Keratinocyte (primary cell): ENCODE results near the gene MIEF2. TPM values are rescaled to one million over a fixed set of nuclear protein-coding genes. Genes with fewer than 3 reads are reported as not detected.

Source experiments
- DNase-seq: peaks from one replicate; pipeline ENCODE4 v3.0.0-alpha.2; 2011; ENCODE audit warnings: low read depth, missing footprints, low spot score
- FAIRE-seq: peaks from 2 replicates; lab custom pipeline; 2011; peaks lifted over from hg19 to GRCh38; lab: Jason Lieb, UNC
- H2AFZ ChIP-seq: 2 replicates; pipeline ENCODE4 v1.6.0; 2012; ENCODE audit warnings: low read length, control low read depth, inconsistent platforms; ENCODE audit not compliant: control insufficient read depth
- H3K27ac ChIP-seq: 2 replicates; pipeline ENCODE4 v1.5.1; 2011; ENCODE audit warnings: low read length; ENCODE audit not compliant: control insufficient read depth, insufficient read depth
- H3K27me3 ChIP-seq: 3 replicates; pipeline ENCODE4 v1.6.0; 2011; ENCODE audit warnings: low read length; ENCODE audit not compliant: control insufficient read depth, insufficient read depth; ENCODE audit errors: extremely low read depth
- H3K36me3 ChIP-seq, 2 experiments: 2 replicates in 1 of 2; 3 replicates in 1 of 2; pipeline ENCODE4 v1.5.1; 2011; ENCODE audit warnings: low read length in 2 of 2, mild to moderate bottlenecking in 1 of 2; ENCODE audit not compliant: control insufficient read depth in 2 of 2, insufficient read depth in 2 of 2; ENCODE audit errors: extremely low read depth in 1 of 2
- H3K4me1 ChIP-seq: 3 replicates; pipeline ENCODE4 v1.5.1; 2011; ENCODE audit warnings: low read length; ENCODE audit not compliant: control insufficient read depth, insufficient read depth; ENCODE audit errors: extremely low read depth
- H3K4me2 ChIP-seq: 3 replicates; pipeline ENCODE4 v1.6.0; 2011; ENCODE audit warnings: low read depth, low read length; ENCODE audit not compliant: control insufficient read depth, insufficient read depth; ENCODE audit errors: extremely low read depth
- H3K4me3 ChIP-seq, 3 experiments: fragments of 200-600 bp in 1 of 3; sonication (generic) in 1 of 3; 2 replicates in 2 of 3; 3 replicates in 1 of 3; pipeline ENCODE4 v1.5.1; 2011 to 2016; ENCODE audit warnings: low read length in 3 of 3, mild to moderate bottlenecking in 3 of 3, control low read depth in 2 of 3, inconsistent platforms in 1 of 3, low read depth in 1 of 3, mixed read lengths in 1 of 3, mixed run types in 1 of 3, moderate library complexity in 1 of 3; ENCODE audit not compliant: control insufficient read depth in 2 of 3, insufficient read depth in 2 of 3; ENCODE audit errors: extremely low read depth in 1 of 3
- H3K79me2 ChIP-seq: 2 replicates; pipeline ENCODE4 v1.6.0; 2012; ENCODE audit warnings: low read length; ENCODE audit not compliant: control insufficient read depth, insufficient read depth
- H3K9ac ChIP-seq: 3 replicates; pipeline ENCODE4 v1.6.0; 2011; ENCODE audit warnings: low read length; ENCODE audit not compliant: control insufficient read depth, insufficient read depth; ENCODE audit errors: extremely low read depth
- H3K9me1 ChIP-seq: 3 replicates; pipeline ENCODE4 v1.6.0; 2011; ENCODE audit warnings: low read length; ENCODE audit not compliant: control insufficient read depth, insufficient read depth; ENCODE audit errors: extremely low read depth
- H3K9me3 ChIP-seq: 2 replicates; pipeline ENCODE4 v1.5.1; 2012; ENCODE audit warnings: low read depth, low read length; ENCODE audit not compliant: control insufficient read depth
- H4K20me1 ChIP-seq: 3 replicates; pipeline ENCODE4 v1.6.0; 2011; ENCODE audit warnings: low read length; ENCODE audit not compliant: control insufficient read depth, insufficient read depth; ENCODE audit errors: extremely low read depth
- EZH2 ChIP-seq: IDR thresholded peaks from one replicate; pipeline ENCODE4 v1.6.1; 2012; ENCODE audit warnings: inconsistent platforms, mild to moderate bottlenecking, low read length, moderate library complexity
- dilution Hi-C: fragments of 300-500 bp; cut with MboI; formaldehyde crosslinking; loops from one replicate; pipeline ENCODE4 v1.7.0; 2020; ENCODE audit warnings: low sequenced_read_pairs; ENCODE audit not compliant: extremely low pct_ligation_motif_present
- polyA plus RNA-seq, 5 experiments: library from polyadenylated mRNA; depleted of rRNA in 3 of 5; stranded (reverse) in 3 of 5; stranded (forward) in 1 of 5; unstranded in 1 of 5; fragments of >200 nt; gene quantifications; 1 replicate in 1 of 5; 2 replicates in 3 of 5; 3 replicates in 1 of 5; pipeline versions ENCODE4 v1.2.1 to v1.2.3, GENCODE V29; 2011 to 2012; ENCODE audit warnings: missing spikeins in 2 of 5, low read depth in 1 of 5, low replicate concordance in 1 of 5
- TF ChIP-seq, protein P1 (sequence below), 3 experiments: IDR thresholded peaks in 1 of 3; conservative IDR thresholded peaks in 1 of 3; optimal IDR thresholded peaks in 1 of 3; 2 replicates in 2 of 3; 3 replicates in 1 of 3; pipeline versions ENCODE3 to v1.5.1; 2011; ENCODE audit warnings: low read length in 3 of 3, mild to moderate bottlenecking in 3 of 3, moderate library complexity in 2 of 3, control low read depth in 1 of 3, inconsistent platforms in 1 of 3; ENCODE audit not compliant: insufficient read depth in 2 of 3; ENCODE audit errors: extremely low read depth in 1 of 3

The MIEF2 gene
- polyA plus RNA-seq, 1 donor (not counting 4 experiments of a cell fraction or from before 2014, with no cell fraction given), result 7.9 TPM

DNA sequence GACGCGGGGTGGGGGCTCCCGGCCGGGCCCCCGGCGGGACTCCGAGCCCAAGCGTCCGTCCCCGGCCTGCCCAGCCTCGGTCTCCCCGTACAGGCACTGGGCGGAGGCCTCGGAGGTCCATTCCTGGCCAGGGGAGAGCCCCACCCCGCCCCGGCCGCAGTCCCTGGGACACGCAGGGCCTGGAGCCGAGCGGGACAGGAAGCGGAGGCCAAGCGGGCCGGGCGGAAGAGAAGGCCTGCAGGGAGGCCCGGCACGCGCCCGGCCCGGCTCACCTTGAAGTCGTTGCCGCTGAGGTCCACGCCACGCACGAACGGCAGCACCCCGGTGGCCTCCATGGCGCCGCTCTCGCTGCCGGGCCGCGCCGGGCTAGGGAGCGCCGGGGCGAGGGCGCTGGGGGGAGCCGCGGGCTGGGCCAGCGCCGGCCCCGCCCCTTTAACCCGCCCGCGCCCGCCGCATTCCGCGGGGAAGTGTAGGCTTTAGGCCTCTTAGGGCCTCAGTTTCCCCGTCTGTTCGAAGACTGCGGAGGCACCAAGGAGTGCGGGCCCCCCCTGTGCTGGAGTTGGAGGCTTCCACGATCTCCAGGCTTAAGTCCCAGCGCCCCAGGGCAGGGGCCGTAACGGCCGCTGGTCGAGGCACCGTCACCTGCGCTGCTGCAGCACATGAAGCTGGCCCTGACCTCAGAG, 2.0 kb upstream of the MIEF2 start, which contains the start of gene FLII:
Gene FLII (minus strand): TSS at position 383 of the 683 bp plus-strand sequence. CDS start 48 bp downstream, at position 335.
- peaks cover 33% of the 10 kb centered on the region for H3K4me1 ChIP-seq

DNA sequence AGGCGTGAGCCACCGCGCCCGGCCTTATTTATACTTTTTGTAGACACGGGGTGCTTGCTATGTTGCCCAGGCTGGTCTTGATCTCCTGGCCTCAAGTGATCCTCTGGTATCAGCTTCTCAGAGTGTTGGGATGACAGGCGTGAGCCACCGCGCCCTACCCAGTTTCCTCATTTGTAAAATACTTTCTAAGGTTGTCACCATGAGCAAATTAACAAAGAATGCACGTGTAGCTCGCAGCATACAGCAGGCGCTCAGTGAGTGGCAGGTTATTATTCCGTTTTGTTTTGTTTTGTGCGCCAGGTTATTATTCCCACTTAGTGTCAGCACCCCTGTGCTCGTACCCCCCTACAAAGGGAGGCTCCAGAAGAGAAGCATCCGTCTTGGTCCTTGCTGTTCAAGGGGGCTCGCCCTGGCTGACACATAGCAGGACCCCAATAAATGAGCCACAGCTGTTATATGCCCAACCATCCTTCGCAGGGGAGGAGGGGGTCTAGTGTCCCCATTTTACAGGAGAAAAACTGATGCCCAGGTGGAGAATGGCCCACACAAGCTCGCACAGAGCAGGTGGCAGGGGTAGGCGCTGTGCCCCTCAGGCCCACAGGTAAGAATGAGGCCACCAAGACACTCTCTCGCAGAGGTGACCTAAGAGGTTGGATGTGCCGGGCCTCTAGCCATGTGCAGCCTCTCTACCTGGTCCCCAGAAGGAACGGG, 686 bp upstream of the MIEF2 start:
- peaks cover 27 to 32% of the 10 kb centered on the region in 2 experiments for H3K36me3 ChIP-seq
- no peak for DNase-seq
- H3K27me3 ChIP-seq, result no peaks in the 10 kb centered on the region
- H3K9me3 ChIP-seq, result no peaks in the 10 kb centered on the region
- TF ChIP-seq, protein P1, sequence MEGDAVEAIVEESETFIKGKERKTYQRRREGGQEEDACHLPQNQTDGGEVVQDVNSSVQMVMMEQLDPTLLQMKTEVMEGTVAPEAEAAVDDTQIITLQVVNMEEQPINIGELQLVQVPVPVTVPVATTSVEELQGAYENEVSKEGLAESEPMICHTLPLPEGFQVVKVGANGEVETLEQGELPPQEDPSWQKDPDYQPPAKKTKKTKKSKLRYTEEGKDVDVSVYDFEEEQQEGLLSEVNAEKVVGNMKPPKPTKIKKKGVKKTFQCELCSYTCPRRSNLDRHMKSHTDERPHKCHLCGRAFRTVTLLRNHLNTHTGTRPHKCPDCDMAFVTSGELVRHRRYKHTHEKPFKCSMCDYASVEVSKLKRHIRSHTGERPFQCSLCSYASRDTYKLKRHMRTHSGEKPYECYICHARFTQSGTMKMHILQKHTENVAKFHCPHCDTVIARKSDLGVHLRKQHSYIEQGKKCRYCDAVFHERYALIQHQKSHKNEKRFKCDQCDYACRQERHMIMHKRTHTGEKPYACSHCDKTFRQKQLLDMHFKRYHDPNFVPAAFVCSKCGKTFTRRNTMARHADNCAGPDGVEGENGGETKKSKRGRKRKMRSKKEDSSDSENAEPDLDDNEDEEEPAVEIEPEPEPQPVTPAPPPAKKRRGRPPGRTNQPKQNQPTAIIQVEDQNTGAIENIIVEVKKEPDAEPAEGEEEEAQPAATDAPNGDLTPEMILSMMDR (optimal IDR thresholded peaks at IDR 0.05 in 1 of 3, IDR thresholded peaks at IDR 0.05 in 1 of 3, conservative IDR thresholded peaks at IDR 0.05 in 1 of 3; ENCODE audit: extremely low read depth in 1 of 3, insufficient read depth in 2 of 3, low read length in 3 of 3), result no peak
- TF ChIP-seq EZH2, result no peak
- peaks cover 7% of the 10 kb centered on the region for H3K9me1 ChIP-seq
- H2AFZ ChIP-seq, result peak overlapping the region; percentile 75
- H3K27ac ChIP-seq, result peak overlapping the region; percentile 92
- dilution Hi-C loops, result no loop called here
- H4K20me1 ChIP-seq, result peaks cover 12% of the 10 kb centered on the region
- H3K9ac ChIP-seq, result peak overlapping the region; percentile 93
- H3K4me3 ChIP-seq, result peak overlapping the region; percentile 75 to 97 (median 90)
- peak overlapping the region; percentile 99 for H3K4me2 ChIP-seq
- H3K79me2 ChIP-seq, result peaks cover 52% of the 10 kb centered on the region
- FAIRE-seq, result peak; percentile 87
- H3K4me1 ChIP-seq, result peaks cover 33% of the 10 kb centered on the region

More for the DNA sequence above, 2.0 kb upstream of the MIEF2 start, which contains the start of gene FLII:
- peaks cover 7% of the 10 kb centered on the region for H3K9me1 ChIP-seq
- peak within 1 kb of the TSS; percentile 93 for H3K9ac ChIP-seq
- H3K4me2 ChIP-seq, result peak within 1 kb of the TSS; percentile 99
- FAIRE-seq, result no peak
- peaks cover 12% of the 10 kb centered on the region for H4K20me1 ChIP-seq
- H3K27ac ChIP-seq, result peak within 1 kb of the TSS; percentile 92
- peaks cover 33 to 38% of the 10 kb centered on the region in 2 experiments for H3K36me3 ChIP-seq
- peak within 1 kb of the TSS; percentile 77 to 84 (median 81) for H3K4me3 ChIP-seq
- TF ChIP-seq EZH2, result no peak
- TF ChIP-seq, protein P1 (optimal IDR thresholded peaks at IDR 0.05 in 1 of 3, IDR thresholded peaks at IDR 0.05 in 1 of 3, conservative IDR thresholded peaks at IDR 0.05 in 1 of 3; ENCODE audit: extremely low read depth in 1 of 3, insufficient read depth in 2 of 3, low read length in 3 of 3), result no peak
- H2AFZ ChIP-seq, result peak within 1 kb of the TSS; percentile 63
- dilution Hi-C loops, result no loop called here
- no peaks in the 10 kb centered on the region for H3K9me3 ChIP-seq
- no peaks in the 10 kb centered on the region for H3K27me3 ChIP-seq
- peaks cover 62% of the 10 kb centered on the region for H3K79me2 ChIP-seq
- DNase-seq, result no peak
